DMS79 (cell line): Measurements from ENCODE around the gene RNASEH2B.

Experiments
- DNase-seq: peaks from one replicate; lab custom pipeline; 2025; lab: John Stamatoyannopoulos, UW

The RNASEH2B gene

DNA sequence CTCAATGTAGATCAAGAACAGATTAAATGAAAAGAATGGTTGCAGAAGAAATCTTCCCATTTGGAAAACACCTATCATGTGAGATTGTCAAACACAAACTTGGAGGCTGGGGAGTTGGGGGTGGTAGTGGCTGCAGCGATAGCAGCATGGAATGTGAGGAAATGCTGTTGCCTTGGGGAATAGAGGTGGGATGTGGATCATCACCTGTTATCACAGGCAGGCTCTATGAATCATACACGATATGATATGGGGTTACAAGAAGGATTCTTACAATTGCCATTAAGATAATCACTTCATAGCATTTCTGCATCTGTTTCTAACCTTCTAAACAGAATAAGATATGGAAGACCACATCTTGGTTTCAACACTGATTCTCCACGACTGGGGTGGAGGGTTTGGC is 88.7 kb downstream of the RNASEH2B start:
- DNase-seq: no peak

DNA sequence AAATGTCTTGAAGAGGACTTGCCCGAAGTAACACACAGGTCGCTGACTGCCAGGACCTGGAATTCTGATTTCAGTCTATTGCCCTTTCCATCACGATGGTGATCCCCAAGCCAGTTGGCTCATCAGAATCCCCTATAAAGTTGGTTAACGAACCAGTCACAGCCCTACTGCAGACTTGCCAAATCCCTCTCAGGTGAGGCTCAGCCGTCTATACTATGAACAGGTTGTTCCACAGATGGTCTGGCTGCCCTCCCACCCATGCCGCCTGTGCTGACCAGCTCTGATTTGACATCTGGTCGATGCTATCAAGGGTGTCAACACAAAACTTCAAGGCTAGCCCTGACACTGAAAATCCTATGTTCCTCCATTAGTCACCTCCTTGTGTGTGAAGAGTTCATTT is 90.0 kb downstream of the RNASEH2B start:
- DNase-seq: no peak

DNA sequence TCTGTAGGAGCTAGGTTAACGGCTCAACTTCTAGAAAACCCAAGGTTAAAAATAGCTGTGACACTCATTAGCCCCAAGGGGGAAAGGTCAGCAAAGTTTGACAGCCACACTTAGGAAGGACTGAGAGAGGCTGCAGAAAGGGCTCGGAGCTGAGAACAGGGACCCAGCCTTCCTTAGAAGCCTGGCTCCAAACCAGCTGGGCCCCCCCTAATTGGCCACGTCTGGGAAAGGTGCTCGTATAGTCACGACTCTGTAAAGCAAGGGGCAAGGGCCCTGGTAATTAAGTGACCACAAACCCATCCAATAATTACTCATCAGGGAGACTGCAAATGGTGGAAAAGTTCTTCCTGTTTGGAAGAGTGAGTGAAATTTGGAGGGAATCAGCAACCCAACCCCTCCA is 90.5 kb downstream of the RNASEH2B start:
- DNase-seq: no peak

DNA sequence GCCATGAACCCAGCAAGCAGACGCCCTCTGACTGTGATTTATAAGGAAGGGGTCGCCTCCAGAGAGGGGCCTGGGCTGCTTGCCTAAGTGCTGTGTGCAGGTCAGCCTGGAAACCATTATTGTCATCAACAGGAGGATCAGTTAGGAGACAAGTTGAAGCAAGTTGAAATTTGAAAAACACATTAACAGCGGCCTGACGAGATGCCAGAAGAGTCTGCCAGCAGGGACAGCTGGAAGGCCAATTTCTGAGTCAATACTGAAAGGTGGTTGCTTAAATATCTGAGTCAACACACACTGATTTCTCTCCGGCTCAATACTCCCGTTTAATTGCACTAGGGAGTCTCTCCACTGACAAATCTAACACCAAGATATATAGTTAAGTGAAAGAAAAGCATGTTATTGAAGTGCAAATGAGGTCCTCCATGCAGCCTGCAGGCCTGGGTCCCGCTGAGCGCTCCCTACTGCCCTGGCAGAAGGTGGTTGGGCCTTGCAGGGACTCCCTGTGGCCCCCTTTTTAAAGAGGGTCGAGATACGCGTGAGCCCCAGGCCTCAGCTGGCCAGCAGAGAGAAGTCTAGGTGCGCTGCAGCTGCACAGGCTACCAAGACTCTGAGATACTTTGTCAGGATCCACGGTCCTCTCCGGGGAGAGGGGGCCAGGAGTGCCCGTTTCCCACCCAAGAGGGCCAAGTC is 91.1 kb downstream of the RNASEH2B start:
- DNase-seq: no peak

DNA sequence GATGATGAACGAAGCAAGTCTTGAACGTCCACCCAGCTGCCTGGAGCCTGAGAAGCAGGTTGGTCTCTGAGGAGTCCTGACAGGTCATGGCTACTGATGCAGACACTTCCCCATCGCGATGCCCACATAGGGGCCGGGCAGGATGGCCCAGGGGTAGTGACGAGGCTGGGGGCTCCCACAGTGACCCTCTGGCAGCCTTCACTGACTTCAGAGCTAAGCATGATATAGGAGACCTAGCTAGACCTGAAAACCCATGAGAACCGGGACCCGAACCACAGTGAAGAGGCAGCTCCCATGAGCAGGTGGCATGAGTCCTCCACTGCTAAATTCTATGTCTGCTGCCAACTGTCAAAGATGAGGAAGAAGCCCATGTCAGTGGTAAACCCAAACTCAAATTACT is 91.7 kb downstream of the RNASEH2B start:
- no peak for DNase-seq

DNA sequence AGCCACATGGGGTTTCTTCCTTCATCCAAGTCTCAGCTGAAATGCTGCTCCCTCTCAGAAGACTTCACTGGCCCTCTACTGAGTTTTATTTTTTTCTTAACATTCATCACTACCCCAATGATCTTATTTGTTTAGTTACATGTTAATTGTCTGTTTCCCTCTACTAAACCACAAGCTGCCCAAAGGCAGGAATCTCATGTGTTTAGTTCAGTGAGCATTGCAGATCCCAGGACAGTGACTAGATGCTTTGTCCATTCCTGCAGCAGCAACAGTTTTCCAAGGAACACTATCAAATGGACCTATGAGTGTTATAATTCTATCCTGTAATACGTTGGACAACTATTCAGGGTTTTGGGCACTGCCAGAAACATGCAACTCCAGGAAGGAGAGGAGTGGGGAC is 93.1 kb downstream of the RNASEH2B start:
- no peak for DNase-seq

DNA sequence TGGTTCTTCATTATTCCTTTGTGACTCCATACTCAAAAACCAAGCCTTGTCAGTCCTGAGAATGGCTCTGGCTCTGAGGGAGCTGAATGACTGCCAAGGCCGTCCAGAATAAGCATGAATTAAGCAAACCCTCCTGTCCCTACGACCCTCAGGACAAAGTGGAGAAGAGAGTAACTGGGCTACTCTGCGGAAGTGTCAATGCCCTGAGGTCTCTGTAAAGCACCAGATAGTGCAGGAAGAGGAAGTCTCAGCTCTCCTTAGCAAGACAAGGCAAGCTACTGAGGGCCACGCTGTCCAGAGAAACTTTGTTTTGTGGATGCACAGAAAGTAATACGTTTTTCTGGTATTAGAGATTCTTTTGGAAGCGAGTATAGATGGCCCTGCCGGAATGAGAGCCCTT is 94.1 kb downstream of the RNASEH2B start:
- no peak for DNase-seq

DNA sequence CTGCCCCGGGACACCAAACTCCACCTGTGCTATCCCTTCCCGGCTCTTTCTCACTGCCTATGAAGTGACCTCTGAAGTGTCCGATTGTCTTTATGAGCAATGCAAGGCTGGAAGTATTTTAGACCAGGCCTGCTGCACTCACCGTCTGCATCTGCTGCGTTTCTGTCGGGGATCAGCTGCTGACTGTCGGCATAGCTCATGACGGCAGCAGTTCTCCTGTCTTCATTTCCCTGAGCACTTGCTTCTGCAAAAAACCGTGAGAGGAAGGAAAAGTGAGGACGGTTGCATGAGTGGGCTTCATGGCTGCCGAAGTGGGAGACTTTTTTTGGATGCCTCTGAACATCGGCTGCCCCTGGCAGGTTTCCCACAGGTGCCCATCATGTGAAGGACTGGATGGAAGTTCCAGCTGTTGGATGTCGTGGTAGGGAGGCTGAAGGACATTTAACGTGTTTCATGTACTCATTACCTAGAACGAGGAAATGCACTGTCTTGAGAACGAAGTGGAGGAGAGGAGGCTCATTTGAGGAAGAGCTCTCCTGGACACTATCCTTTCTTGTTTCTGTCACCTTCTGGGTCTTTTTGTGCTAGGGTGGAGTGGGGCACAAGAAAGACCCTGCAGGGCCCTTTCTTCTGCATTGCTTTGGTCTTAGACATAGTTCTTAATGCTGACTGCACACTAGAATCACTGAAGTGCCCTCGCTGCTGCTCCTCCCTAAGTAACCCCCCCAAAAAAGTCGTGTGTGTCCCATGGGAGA is 94.7 kb downstream of the RNASEH2B start:
- no peak for DNase-seq

DNA sequence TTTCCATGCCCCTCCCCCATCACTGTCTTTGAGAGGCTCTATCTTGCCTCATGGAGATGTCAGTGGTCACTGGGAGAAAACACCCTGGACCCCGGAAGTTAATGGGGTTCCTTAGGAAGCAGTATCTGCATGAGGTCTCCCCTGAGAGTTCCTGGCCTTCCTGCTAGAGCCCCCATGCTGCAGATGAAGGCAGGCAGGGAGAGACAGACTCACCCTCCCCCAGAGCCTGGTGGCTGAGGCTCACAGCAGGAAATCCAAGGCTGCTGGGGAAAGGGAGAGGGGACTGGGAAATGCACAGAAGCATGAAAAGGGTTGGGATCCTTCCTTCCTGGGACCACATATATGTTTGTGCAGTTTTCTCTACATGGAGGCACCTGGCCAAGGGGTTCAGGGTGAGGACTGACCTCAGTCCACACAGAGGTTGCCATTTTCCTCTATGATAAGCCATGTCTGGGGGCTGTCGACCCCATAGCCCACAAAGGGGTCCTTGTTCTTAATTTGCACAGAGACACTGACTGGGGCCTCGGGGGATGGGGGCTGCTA is 95.4 kb downstream of the RNASEH2B start:
- DNase-seq: no peak

DNA sequence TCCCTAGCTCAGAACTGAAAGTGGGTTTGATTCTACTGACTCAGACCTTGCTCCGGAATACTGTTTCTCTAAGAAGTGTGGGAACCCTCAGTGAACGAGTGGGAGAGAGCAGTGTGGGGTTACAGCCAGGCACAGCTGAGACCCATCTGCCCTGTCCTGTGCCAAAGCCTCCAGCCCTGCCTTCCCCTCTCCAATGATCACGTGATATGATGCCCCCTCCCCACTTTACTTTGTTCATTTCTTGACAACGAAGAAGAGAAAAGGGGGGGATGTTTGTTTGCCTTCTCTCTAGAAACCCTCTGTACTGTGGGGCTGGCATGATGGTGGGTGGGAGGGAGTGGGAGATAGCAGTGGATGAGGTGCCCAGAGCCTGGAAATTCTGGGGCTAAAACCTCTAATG is 96.0 kb downstream of the RNASEH2B start:
- no peak for DNase-seq
